GM03348 (cell line): ENCODE data around the gene ABHD16A.

Experiments used
- DNase-seq: peaks from one replicate; pipeline ENCODE4 v3.0.0; 2012; ENCODE audit warnings: low spot score

The ABHD16A gene

DNA sequence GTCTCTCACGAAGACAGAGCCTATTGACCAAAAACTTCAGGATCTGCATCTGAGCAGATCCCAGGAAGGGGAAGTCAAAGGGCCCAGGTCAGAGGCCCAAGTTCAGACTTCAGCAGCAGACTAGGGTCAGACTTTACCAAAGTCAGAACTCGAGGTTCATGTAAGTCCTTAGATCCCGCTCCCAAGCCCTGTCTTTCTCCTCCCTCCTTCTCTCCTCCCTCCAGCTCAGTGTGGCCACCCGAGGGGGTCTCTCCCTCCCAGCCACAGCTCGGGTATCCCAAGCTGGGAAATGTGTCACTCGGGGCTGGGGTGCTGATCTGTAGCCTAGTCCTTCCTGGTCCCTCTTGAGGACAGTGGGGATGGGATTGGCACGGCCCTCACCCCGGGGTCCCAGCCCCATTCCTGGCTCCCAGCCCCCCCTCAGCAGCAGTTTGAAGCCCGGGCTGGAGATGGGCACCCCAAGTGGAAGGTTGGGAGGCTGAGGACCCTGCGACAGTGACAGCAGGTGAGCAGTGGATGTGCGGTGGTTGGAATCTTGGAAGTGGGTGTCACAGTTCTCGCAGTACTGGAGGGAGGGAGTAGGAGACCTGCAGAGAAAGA is 40.9 kb downstream of the ABHD16A start:
- DNase-seq, result no peak

DNA sequence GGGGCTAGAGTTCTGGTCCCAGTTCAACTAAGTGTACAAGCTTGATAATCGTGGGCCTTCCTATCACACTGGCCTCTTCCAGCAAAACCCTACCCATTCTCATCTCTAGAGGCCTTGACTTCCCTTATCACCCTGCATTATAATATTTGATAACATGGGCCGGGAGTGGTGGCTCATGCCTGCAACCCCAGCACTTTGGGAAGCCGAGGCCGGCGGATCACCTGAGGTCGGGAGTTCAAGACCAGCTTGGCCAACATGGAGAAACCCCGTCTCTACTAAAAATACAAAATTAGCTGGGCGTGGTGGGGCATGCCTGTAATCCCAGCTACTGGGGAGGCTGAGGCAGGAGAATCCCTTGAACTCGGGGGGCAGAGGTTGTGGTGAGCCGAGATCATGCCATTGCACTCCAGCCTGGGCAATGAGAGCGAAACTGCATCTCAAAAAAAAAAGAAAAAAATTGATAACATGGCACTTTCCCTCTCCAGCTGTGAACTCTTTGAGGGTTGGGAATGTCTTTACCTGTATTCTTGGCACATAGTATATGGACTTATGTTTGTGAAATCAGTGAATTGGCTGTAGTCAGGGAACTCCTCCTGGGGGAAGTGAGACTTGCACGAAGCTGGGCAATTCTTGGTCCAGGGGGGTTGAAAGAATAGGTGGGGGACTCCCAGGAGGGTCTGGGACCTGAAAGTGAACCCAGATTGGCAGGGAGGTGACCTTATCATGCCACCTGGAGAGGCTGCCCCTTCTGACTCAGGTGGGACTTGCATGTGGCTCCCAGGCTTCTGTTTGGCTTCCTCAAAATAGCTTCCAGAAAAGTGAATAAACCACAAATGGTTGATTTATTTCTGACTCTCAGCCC is 41.6 kb downstream of the ABHD16A start:
- no peak for DNase-seq

DNA sequence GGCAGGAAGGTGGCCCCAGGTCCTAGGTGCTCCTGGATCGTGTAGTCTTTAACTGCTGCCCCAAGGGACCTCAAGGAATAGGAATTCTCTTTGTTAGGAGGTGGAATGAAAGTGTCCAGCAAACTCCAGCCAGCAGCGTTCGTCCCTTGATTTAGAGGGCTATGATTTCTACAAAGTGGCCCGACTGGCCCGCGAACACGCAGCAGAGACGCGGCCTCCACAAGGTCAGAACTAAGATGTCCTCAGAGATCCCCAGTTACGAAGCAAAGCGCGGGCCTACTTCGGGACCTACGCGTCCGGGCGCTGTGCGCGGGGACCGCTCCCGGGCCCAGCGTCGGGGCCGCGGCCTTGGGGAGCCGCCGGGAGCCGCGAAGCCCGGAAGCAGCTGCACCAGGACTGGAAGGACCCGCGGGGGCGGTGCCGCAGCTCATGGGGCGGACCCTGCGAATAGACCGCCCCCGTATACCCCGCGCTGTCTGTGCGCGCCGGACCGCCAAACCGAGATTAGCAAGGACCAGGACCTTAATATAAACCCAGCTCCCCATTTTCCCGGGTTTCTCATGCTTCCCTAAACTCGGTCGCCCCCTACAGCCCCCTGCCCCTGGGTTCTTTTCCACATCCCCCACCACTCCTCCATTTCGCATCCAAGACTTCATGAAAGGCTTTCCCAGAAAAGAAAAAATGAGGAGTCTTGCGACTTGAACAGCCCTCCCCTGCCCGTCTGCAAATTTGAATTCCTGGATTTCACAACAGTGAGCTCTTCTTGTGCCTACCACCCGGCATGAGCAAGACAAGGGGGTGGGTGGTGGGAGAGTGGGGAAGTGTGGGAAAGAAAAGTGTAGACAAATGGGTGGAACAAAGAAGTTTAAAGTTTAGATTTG is 42.5 kb downstream of the ABHD16A start, which contains the start of gene C6orf47:
C6orf47 (minus strand) TSS at position 398 of the 881 bp plus-strand sequence. CDS start 831 bp downstream, outside the sequence.
- DNase-seq, result peak; percentile 93

DNA sequence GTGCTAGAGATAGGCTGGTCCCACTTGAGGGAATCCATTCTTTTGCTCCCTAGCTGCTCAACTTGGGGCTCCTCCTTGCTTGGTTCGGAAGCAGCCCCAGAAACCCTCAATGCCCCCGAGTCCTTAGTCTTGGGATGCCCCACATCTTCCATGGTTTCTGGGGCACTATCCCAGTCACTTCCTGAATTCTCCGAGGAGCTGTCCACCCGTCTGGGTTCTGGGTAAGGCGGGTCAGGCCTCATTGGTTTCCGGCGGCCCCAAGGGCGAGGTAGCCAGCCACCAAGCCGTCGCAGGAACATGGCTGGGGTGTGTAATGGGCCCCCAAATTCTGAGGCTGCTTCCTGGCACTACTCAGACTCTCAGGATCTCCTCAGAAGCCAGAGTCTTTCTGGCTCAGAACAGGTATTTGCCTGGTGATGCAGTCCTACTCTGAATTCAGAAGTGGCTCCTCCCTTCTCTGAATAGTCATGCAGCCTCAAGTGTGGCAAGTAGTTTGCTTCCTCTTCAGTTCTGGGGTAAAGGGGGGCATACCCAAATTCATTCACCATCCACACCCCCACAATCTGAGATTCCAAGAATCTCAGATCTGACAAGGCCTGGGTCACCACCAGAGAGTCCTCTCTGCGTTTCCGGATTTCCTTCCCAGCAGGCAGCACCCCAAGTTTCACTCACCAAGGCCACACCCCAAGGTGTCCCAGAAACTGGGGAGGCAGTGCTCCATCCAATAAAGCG is 43.3 kb downstream of the ABHD16A start:
- DNase-seq, result peak; percentile 42

DNA sequence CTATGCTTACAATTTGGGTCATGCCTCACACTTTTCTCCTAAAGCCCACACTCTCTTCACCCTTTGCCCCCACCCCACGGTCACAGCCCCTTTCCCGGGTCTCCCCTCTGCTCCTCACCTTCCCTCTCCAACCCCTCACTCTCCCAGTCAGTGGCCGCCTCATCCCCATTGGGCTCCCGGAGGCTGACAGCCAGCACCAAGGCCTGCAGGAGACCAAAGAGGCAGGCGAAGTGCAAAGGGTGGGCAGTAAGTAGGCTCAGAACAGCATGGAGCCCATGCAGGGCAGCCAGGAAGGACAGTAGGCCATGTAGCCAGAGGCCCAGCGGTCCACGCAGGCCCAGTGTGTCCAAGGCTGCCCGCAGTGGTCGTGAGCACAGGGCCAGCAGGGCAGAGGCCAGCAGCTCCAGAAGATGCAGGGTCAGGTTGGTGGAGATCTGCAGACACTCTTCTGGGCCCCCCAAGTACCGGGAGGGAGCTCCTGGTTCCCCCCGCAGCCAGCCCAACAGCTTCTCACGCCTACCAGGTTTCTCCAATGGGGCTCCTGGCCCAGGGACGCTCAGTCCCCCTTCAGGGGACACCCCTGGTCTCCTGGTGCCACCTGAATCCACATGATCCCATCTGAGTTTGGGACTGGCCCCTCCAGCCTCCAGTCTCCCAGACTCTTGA is 44.0 kb downstream of the ABHD16A start:
- no peak for DNase-seq

DNA sequence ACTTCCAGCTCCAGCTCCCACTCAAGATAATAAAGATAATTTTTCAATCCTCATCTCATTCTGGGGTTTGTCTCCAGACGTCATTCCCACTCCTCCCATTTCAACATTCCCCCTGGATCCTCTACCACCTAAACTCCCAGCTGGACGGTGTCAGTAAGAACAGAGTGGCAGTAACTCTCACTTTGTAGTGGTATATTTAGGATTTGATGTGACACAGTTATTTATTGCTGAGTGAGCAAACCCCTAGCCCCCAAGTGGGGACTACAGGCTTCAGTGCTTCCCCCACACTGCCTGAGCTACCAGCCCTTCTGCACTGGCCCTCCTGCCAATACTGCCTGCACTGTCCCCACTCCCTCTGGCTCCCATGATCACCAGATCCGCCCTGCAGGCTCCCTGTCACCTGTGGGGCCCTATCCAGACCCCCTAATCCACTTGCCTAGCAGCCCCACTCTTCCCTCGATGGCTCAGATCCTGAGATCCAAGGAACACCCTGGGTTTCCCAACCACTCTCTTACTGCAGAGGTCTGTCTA is 44.9 kb downstream of the ABHD16A start:
- no peak for DNase-seq

DNA sequence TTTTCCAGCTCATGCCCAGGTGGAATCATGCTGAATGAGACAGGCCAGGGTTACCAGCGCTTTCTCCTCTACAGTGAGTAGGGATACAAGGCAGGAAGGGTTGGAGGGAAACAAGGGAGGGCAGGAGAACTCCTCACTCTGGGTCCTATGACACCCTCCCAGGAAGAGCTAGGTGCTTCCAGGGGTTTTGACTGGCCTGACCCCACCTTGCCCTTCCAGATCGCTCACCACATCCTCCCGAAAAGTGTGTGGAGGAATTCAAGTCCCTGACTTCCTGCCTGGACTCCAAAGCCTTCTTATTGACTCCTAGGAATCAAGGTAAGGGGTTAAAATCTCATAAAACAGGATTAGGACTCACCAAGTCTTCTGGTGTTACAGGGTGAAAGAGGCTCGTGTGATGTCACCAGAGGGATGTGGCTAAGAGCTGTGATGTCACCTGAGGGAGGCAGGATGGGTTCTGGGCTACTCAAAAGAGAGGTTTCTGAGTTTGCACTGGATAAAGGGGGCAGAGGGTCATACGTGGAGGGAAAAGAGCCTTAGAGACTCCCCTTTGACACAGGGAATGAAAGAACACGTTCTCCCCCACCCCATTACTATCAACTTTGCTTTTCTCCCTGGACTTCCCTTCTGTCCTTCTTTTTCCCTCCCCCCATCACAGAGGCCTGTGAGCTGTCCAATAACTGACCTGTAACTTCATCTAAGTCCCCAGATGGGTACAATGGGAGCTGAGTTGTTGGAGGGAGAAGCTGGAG is 45.5 kb downstream of the ABHD16A start:
- DNase-seq, result no peak

DNA sequence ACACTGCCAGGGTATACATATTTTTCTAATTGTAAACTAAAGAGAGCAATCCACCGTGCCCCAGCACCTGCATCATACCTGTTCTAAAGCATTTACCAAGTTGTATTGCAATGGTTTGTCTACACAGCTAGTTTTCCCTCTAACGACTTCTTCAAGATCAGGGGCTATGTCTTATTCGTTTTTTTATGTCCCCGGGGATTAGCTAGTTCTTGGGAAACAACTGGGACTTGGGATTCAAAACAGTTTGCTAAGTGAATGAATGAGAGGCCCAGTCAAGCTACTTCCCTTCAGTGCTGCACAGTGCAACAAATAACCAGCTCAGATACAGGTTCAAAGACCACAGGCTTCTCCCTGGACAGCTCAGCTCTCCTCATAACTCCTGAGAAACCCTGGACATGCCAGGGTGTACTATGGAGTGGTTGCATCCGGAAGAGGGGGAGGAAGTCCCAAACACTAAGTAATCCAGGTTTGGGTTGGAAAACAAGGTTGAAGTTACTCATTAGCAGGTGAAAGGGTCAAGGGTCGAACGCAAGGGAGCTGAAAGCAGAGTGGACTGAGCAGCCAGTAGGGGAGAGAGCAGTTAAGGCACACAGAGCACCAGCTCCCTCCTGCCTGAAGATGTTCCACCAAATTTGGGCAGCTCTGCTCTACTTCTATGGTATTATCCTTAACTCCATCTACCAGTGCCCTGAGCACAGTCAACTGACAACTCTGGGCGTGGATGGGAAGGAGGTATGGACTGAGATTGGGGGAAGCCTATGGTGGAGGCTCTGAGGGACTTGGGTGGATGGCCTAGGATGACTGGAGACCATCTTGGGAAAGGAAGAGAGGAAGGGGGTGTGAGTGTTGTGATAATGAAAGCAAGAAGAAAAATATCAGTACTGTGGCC is 47.5 kb downstream of the ABHD16A start, which contains the start of gene APOM:
APOM (plus strand) TSS at position 546 of the 889 bp plus-strand sequence; CDS start at position 619, 73 bp downstream.
- no peak for DNase-seq

DNA sequence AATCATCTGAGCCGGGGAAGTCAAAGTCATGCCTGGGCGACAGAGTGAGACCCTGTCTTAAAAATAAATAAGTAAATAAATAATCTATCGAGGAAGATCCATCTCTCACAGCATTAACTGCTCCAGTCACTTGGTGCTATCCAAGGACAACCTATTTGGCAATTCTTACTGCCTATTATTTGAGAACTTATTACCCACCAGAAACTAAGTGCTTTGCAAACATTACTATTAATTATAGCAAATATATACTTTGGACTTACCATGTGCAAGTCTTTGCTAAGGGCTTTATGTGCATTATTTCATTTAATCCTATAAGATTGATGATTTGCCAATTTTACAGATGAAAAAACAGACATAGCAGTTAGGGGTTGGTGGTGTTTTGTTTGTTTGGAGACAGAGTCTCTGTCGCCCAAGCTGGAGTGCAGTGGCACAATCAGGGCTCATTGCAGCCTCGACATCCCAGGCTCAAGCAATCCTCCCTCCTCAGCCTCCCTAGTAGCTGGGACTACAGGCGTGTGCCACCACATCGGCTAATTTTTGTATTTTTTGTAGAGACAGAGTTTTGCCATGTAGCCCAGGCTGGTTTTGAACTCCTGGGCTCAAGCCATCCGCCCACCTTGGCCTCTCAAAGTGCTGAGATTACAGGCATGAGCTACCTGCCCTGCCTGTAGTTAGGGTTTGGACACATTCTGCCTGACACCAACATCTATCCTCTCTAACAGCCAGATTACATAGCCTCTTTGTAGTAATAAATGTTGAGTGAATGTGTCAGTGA is 48.4 kb downstream of the ABHD16A start:
- DNase-seq, result no peak

DNA sequence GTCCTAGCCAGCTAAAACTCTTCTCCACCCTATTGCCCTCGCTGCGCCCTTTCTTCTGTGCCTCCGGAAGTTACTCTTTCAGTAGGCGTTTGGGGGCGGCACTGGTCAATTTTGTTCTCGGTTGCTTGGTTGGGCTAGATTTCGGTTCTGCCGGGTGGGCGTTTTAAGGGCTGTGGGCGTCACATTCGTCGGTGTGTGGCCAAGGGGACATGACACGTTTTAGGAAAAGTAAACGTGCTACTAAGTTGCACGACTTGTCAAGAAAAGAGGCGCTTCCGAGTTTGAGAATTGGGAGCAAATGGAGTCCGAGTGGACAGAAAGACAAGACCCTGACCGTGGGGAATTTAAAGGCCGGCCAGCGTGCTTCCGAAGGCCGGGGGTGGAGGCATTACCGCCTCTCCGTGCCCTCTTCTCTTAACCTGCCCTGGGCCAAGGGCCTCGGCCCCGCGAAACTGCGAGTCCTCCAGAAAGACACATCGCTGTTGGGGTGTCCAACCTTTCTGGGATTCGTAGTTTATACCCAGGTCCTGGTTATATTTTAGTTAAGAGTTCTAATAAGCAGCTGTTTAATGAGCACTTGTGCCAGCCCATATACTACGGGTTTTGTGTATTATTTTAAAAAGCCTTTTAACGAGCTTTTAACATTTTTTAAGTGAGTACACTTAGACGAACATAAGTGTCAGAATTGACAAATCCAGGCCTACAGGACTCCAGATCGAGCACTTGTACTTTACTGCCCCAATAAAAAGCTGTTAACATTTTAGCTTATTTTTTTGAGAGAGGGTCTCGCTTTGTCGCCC is 50.0 kb downstream of the ABHD16A start:
- peak; percentile 91 for DNase-seq

DNA sequence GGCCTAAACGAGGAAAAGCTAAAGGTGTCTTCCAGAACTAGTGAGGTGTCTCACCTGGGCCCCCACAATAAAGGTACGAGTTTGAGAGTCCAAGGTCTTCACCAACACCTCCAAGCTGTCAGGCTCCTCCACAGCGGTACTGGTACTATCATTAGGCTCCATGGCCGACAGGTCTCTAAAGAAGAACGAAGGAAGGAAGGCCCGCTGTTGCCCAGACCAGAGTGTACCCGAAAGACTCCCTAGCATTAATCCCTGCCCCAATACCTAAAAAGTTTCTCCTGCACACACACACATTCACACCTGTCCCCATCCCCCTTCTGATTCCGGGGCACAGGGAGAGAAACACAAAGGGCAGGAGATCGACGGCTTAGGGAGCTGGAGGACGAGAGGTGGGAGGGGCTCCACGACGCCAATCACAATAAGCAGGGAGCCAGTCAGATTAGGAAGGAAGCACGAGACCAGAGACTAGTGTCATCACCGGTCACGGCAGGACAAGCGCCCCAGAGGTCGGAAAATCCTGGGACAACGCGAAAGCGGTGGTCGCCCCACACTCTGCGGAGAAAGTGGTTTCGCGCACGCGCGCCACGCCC is 51.4 kb downstream of the ABHD16A start:
- peak; percentile 86 for DNase-seq

DNA sequence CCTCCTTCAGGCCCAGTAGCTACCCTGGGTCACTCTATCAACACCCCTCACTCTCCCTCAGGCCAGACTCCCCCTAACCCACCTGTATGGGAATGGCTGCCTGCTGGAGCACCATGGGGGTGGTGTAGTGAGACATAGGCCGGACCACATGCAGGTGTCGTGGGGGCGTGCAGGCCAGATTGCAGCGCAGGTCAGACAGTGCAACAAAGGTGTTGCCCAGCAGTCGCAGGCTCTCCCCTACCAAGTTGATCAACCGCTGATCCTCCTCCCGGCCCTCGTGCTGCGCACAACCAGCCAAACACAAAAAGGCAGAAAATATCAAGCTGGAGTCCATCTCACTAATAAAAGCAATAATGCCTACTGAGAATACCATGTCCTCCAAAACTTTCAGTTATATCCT is 57.8 kb downstream of the ABHD16A start:
- no peak for DNase-seq

DNA sequence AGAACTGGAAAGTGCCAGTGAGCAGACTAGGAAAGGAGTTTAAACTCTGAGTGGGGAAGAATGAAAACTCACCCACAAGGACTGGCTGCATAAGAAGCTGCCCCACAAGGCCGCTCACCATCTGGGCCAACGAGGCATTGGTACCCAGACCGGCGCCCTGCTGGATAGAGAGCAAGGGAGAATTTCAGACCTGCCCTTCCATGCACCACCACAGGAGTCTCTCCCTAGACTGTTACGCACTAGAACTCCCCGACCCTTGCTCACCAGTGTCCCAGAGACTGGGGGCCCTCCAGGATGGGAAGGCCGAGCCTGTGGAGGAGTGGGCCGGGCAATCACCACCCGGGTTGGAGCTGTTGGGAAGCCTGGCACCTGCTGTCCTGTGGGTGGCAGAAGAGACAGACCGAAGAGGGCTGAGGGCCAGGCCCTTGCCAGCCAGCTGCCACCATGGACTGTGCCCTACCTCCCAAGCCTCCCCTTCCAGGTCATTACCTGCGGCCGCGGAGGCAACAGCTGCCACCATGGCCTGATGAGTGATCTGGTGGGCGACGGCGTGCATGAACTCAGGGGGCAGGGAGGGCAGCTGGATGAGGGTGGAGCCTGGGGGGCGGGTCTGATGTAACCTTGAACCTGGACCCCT is 59.2 kb downstream of the ABHD16A start:
- no peak for DNase-seq

DNA sequence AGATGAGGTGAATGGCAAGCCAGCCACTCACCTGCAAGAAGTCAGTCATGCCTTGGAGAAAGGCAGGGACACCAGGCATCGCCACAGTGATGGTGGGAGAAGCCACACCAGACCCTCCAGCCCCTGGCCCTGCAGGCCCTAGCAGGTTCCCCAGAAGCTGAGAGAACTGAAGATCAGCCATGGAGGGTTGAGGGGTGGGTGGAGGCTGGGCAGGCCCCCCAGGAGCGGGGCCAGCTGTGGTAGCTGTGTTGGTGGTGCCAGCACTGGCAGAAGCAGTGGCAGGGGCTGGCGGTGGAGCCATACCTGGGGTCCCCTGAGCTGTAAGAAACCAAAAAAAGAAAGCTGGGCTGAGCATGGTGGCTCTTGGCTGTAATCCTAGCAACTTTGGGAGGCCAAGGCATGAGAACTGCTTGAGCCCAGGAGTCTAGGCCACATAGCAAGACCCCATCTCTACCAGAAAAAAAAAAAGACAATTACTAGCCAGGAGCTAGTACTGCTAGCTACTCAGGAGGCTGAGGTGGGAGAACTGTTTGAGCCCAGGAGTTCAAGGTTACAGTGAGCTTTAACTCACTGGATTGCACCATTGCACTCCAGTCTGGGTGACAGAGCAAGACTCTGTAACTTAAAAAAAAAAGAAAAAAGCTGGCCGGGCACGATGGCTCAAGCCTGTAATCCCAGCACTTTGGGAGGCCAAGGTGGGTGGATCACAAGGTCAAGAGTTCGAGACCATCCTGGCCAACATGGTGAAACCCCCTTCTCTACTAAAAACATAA is 60.1 kb downstream of the ABHD16A start:
- no peak for DNase-seq

DNA sequence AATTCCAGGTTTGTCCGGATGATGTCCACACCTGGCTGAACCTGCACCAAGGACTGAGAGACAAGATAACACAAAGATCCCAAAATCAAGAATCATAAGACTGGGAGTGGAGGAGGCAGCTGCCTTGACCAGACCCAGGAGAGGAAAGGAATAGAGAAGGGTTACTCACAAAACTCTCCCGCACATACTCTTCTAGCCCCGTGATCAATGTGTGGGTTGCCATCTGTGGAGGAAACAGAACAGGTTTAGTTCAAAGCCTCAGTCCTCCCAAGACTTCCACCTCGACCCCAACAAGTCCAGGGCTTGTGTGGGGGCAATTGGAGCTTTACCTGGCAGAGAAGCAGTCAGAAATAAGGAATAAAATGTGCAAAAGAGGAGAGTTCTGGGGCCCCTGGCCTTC is 61.8 kb downstream of the ABHD16A start:
- no peak for DNase-seq

DNA sequence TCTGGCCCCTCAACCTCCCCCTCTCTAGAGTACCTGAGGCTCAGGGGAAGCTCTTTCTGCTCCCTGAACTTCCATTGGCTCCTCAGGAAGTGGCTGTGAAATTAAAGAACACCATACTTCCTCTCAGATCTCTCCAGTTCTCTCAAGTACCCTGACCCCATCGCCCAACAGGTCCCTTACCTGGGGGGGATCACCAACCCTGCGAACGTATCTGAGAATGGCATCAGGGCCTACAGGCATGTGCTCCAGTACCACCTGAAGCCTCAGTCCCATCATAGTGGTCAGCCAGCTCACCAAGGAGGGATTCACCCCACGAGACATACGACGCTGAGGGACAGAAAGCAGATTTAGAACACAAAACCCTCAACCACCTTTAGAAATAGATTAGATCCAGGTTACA is 62.5 kb downstream of the ABHD16A start:
- no peak for DNase-seq
